GM12872 (cell line): ENCODE results near the gene APPBP2.

Experiments
- CTCF ChIP-seq: IDR thresholded peaks from 3 replicates; pipeline ENCODE4 v1.5.1; 2011; ENCODE audit warnings: low read depth, mild to moderate bottlenecking, low read length, moderate library complexity; ENCODE audit not compliant: insufficient read depth

Gene APPBP2

DNA sequence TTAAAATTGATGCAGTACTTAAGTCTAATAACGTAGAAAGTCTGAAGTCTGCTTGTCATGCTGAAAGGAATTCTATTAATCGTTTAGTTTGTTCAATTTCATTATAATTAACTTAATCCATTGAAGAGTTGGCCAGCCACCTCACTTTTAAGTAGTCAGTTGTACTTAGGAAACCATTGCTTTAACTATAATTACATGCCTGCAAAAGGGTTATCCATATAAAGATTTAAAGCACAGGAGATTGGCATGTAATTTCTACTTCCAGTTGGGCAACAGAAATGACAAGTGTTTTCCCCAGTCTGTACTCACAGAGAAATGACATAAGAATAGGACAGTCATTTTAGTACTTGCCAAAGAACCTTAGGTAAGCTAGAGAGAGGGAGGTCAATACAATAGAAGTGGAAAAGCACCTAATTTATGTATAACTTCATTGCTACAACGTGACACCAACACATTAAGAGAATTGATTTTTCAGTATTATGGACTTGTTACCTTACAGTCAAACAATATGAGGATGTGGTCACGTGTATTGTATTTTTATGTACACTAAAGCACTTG is 130.5 kb downstream of the APPBP2 start:
- TF ChIP-seq CTCF, result no peak

DNA sequence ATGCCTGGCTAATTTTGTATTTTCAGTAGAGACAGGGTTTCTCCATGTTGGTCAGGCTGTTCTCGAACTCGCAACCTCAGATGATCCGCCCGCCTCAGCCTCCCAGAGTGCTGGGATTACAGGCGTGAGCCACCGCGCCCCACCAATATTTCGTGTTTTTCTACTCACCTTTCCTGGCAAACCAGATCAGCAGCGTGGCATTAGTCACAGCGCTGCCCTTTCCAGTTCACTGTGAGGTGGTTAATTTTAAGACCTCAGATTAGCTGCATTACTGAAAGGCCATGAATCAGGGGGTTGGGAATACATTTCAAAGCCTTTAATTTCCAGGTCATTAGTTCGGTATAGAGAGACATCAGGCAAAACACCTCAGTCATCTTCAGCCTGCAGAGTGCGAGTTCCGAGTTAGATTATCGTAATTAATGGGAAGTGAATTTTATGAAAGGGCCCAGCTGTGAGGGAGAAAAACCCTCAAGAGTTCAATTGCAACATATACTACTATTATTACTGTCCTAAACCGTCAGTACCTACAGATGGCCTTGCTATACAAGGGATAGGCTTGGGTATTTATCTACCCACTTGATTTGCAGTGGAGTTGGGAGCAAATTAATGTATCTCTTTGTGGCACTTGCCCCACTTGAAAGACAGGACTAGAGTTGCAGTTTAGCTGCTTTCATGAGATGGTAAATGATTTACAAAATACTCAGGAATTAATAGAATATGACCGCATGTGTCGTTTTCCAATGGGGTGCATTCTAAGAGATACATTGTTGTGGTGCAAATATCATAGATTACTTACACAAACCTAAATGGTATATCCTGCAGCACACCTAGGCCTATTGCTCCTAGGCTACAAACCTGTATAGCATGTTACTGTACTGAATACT is 132.0 kb downstream of the APPBP2 start:
- TF ChIP-seq CTCF, result no peak
